ENCODE results near the gene TOGARAM2. TPM values are rescaled to one million over a fixed set of nuclear protein-coding genes. Genes with fewer than 3 reads are reported as not detected.

The TOGARAM2 gene
- 1 to 10 TPM; 1.2 to 2.0 TPM for total RNA-seq

DNA sequence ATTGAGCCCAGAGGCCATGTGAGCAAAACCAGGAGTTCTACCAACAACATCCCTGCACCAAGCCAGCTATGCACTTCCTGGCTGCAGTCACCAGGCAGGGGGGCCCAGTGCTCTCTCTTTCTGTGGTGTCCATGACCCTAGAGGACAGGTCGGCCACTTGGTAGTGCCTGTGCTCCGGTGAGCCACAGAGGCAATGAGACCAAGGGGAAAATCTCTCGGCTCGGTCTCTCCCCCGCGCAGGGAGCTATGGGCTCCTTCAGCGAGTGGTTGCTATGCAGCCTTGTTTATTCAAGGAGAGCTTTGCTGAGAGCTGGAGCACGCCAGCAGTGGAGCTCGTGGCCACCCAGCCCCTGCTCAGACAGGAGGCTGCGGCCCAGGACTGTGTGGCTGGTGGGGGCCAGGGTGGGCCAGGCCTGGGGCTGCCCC lies at the start of gene TOGARAM2:
TSS of gene TOGARAM2 (plus strand) at position 283 of the 426 bp plus-strand sequence. CDS start 13,537 bp downstream, outside the sequence.
- Mint-ChIP-seq H3K4me1 (ENCODE audit: low read depth) (no peaks in the 10 kb centered on the region), H3K27ac (no peak within 1 kb of the TSS), H3K36me3 (ENCODE audit: low read depth) (no peaks in the 10 kb centered on the region), H3K9me3 (no peaks in the 10 kb centered on the region), H3K4me3 (no peak within 1 kb of the TSS), H3K27me3 (ENCODE audit: low read depth) (no peaks in the 10 kb centered on the region)
- DNase-seq = no peak
- CTCF ChIA-PET = no interaction called here
- intact Hi-C loops (cut with micrococcal nuclease) = no loop called here

DNA sequence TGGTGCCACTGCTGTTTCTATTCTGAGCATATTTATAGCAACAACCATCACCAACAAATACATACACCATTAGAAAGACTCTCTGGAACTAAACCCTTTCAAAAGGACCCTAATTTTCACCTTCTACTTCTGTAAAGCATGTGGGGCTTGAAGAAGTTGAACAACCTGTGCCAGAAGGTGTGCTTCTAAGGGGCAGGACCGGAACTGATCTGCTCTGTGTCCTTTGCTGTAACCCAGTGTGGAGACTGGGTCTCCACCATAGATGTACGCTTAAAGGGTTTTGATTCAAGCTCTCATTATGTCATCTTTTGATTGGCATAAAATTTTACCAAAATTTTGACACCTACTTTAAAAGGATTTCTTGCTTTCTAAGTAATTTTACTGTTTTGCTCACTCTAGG lies 46.3 kb upstream of the TOGARAM2 start:
- Mint-ChIP-seq H3K9me3 (no peaks in the 10 kb centered on the region), H3K4me1 (ENCODE audit: low read depth) (no peaks in the 10 kb centered on the region), H3K36me3 (ENCODE audit: low read depth) (peaks cover 45% of the 10 kb centered on the region), H3K27me3 (ENCODE audit: low read depth) (no peaks in the 10 kb centered on the region), H3K4me3 (no peak overlapping the region), H3K27ac (no peak overlapping the region)
- CTCF ChIA-PET = no interaction called here
- DNase-seq = no peak
- intact Hi-C loops (cut with micrococcal nuclease) = no loop called here

DNA sequence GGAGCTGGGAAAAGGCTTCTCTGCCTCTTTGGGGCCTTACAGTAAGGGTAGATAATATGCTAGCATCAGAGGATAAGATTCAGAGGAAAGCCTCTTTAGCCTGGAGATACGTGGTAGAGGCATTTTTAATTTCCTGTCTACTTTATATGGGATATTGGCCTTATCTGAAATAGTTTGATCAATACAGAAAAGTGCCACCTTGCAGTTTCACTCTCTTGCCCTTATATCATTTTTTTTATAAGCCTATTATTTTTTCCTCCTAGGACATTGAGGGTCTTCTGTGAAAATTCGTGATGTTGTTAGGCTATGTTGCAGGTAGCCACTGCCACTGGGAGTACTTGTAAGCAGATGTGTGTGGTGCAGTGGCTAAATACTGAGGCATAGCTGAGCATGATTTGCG lies 40.1 kb upstream of the TOGARAM2 start:
- Mint-ChIP-seq H3K9me3 (no peaks in the 10 kb centered on the region), H3K4me3 (no peak overlapping the region), H3K27ac (no peak overlapping the region), H3K4me1 (ENCODE audit: low read depth) (no peaks in the 10 kb centered on the region), H3K27me3 (ENCODE audit: low read depth) (no peaks in the 10 kb centered on the region), H3K36me3 (ENCODE audit: low read depth) (peaks cover 66% of the 10 kb centered on the region)
- no peak for DNase-seq
- intact Hi-C loops (cut with micrococcal nuclease) = no loop called here
- CTCF ChIA-PET = interaction anchor here (0.7 kb wide), 1 partner anchor 72 kb away, joined by 3 read pairs; no protein-coding TSS in a partner anchor

DNA sequence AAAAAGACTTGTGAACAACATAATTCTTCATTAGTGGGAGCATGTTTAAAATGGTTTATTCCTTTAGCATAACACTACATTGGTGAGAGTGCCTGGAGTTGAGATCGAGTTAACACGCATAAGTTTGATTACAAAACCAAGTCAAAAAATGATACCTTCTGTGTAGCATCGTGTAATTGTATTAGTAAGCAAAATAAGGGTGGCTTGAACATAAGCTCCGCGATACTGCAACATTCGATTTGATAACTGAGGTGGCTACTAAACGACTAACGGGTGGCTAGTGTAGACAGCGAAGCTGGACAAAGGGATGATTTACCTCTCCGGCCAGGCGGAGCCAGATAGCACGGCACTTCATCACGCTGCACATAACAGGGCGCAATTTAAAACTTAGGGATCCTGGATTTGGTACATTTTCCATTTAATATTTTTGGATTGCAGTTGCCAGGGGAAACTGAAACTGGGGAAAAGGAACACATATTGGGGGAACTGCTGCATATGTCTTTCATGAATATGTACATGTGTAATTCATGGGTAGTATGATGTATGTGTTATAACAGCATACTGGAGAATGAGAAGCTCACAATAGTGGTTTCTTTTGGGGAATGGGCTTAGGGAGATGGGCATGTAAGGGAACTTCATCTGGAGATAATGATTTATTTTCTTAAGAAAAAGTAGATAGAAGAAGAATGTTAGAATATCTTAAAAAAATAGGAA lies 36.4 kb upstream of the TOGARAM2 start:
- H3K4me3 Mint-ChIP-seq = no peak overlapping the region
- CTCF ChIA-PET = interaction anchor here (1.2 kb wide), 1 partner anchor 123 kb away, joined by 4 read pairs; no protein-coding TSS in a partner anchor
- no peaks in the 10 kb centered on the region for H3K4me1 Mint-ChIP-seq (ENCODE audit: low read depth)

DNA sequence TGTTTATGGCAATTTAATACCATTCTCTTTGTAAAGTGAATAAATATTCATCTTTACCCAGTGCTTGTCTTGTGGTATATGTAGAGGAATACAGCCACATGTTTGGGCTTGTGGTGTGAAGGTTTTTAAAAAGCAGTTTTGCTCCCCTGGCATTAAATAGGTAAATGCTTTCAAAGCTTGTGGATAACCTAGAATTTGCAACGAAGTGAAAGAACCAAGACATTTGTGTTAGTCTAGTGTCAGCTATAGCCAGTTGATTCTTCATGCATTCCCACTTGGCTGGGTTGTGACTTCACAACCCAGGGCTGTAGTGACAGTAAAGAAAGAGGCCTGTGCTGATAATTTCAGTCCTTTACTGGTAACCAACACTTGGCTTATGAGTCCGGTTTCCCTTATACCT lies 32.9 kb upstream of the TOGARAM2 start:
- no peaks in the 10 kb centered on the region for H3K27me3 Mint-ChIP-seq (ENCODE audit: low read depth)
- intact Hi-C loops (cut with micrococcal nuclease) = no loop called here
- H3K4me3 Mint-ChIP-seq = no peak overlapping the region
- CTCF ChIA-PET = no interaction called here
- peaks cover 38% of the 10 kb centered on the region for H3K36me3 Mint-ChIP-seq (ENCODE audit: low read depth)
- DNase-seq = no peak
- H3K9me3 Mint-ChIP-seq = no peaks in the 10 kb centered on the region
- no peak overlapping the region for H3K27ac Mint-ChIP-seq
- H3K4me1 Mint-ChIP-seq (ENCODE audit: low read depth) = peaks cover 3% of the 10 kb centered on the region

More for the DNA sequence above, 36.4 kb upstream of the TOGARAM2 start:
- H3K27me3 Mint-ChIP-seq (ENCODE audit: low read depth) = no peaks in the 10 kb centered on the region
- intact Hi-C loops (cut with micrococcal nuclease) = no loop called here
- peaks cover 61% of the 10 kb centered on the region for H3K36me3 Mint-ChIP-seq (ENCODE audit: low read depth)
- no peak for DNase-seq
- no peak overlapping the region for H3K27ac Mint-ChIP-seq
- H3K9me3 Mint-ChIP-seq = no peaks in the 10 kb centered on the region

DNA sequence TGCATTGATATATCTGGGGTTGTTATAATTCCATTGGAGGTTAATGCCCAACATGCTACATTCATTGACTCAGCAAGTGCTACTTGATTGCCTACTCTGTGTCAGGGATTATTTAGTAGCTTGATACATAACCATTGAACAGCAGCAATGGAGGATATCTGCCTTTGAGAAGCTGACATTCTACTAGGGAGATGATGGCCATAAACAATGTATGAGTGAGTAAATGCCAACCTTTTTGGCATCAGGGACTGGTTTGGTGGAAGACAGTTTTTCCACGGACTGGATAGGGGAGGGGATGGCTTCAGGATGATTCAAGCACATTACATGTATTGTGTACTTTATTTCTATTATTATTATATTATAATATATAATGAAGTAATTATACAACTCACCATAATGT lies 31.9 kb upstream of the TOGARAM2 start:
- intact Hi-C loops (cut with micrococcal nuclease) = no loop called here
- Mint-ChIP-seq H3K4me1 (ENCODE audit: low read depth) (peaks cover 3% of the 10 kb centered on the region), H3K27me3 (ENCODE audit: low read depth) (no peaks in the 10 kb centered on the region), H3K27ac (no peak overlapping the region), H3K36me3 (ENCODE audit: low read depth) (peaks cover 29% of the 10 kb centered on the region), H3K9me3 (no peaks in the 10 kb centered on the region), H3K4me3 (no peak overlapping the region)
- CTCF ChIA-PET = interaction anchor here (0.7 kb wide), 1 partner anchor 9 kb away, joined by 4 read pairs; no protein-coding TSS in a partner anchor
- DNase-seq = no peak

DNA sequence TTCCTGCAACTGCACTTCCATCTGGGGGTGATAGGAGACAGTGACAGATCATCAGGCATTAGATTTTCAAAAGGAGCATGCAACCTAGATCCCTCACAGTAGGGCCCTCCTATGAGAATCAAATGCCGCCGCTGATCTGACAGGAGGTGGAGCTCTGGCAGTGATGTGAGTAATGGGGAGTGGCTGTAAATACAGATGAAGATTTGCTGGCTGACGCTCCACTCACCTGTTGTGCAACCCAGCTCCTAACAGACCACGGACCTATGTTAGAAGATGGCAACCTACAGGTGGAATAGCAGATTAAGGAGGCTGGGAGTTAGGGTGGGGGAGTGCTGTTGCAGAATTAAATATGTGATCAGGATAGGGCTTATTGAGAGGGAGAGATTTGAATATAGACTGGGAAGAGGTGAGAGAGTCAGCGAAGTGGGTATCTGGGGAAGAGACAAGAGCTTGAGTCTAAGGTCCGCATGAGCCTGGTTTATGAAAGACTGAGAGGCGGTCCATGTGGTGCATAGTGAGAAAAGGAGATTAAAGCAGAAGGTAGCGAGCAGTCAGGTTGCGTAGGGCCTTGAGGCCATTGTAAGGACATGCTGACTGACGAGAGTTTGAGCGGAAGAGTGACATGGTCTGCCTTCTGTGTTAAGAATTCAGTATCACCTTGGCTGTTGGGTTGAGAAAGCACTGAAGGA lies 31.3 kb upstream of the TOGARAM2 start:
- intact Hi-C loops (cut with micrococcal nuclease) = no loop called here
- peaks cover 24% of the 10 kb centered on the region for H3K36me3 Mint-ChIP-seq (ENCODE audit: low read depth)
- CTCF ChIA-PET = interaction anchor here (0.7 to 0.9 kb wide), 2 partner anchors 9 to 131 kb away, joined by 3 to 4 read pairs; no protein-coding TSS in a partner anchor
- peaks cover 3% of the 10 kb centered on the region for H3K4me1 Mint-ChIP-seq (ENCODE audit: low read depth)
- peak overlapping the region; percentile 2 for H3K27ac Mint-ChIP-seq
- H3K27me3 Mint-ChIP-seq (ENCODE audit: low read depth) = no peaks in the 10 kb centered on the region
- no peaks in the 10 kb centered on the region for H3K9me3 Mint-ChIP-seq
- no peak for DNase-seq
- H3K4me3 Mint-ChIP-seq = no peak overlapping the region

DNA sequence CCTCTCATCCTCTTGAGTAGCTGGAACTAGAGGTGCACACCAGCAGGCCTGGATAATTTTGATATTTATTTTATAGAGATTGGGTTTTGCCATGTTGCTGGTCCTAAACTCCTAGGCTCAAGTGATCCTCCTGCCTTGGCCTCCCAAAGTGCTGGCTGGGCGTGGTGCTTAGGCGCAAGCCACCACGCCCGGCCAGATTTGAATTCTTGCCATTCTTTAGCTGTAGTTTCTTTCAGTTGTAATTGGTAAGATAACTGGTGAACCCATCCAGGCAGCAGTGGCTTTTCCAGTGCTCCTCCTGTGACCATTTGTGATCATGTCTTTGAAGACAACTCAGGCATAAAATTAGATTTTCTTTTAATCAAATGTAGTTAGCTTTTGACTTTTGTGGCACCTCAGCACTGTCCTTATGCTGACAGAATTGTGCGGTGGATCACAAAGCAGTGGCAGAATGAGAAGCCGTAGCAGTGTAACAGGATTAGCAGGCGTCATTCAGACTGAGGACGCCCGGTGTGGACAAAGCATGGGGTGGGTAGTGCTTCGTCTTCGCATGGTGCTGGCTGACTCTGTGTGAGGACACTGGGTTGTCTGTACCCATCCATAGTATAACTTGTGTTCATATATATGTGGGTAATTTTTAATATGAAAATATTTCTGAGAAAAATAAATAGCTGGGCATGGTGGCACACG lies 30.0 kb upstream of the TOGARAM2 start:
- Mint-ChIP-seq H3K4me3 (no peak overlapping the region), H3K27me3 (ENCODE audit: low read depth) (no peaks in the 10 kb centered on the region), H3K9me3 (no peaks in the 10 kb centered on the region), H3K4me1 (ENCODE audit: low read depth) (peaks cover 3% of the 10 kb centered on the region), H3K36me3 (ENCODE audit: low read depth) (peaks cover 16% of the 10 kb centered on the region), H3K27ac (no peak overlapping the region)
- intact Hi-C loops (cut with micrococcal nuclease) = no loop called here
- no peak for DNase-seq
- CTCF ChIA-PET = interaction anchor here (0.6 kb wide), 1 partner anchor 248 kb away, joined by 3 read pairs; no protein-coding TSS in a partner anchor

DNA sequence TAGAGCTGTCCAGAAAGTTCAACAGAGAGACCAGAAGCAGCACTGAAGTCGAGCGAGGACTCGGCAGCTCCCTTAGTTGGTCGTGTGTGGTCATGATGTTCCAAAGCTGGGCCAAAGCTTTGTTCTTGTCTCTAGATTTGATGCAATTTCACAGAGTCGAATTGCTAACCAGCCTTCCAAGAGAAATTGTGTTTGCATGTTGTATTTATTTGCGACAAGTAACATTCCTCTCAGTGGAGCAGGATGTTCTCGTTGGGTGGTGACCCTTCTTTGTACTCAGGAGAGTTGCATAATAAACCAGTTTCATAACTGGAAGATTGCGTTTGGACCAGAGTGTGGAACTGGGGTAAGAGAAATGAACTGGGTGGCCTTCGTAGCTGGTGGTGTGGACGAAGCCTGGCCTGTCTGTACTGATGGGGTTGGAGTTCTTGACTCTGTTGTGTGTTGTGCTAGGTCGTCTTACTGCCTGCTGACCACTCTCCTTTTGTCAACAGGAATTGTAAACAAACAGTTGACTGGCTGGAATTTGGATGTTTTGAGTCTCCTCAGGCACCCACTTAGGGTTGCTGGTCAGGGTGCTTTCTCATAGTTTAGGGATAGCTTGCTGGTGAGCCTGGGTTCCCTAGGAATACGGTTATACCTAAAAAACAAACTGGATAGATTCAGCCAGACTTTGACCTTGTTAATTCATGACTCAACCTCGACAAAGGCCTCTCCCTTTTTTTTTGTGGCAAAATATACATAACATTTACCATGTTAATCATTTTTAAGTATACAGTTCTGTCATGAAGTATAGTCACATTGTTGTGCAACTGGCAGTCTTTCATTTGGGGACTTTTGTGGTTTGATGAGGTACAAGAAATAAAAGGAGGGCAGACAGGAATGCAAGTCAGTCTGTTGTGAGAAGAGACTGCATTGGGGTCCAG lies 28.9 kb upstream of the TOGARAM2 start:
- H3K27me3 Mint-ChIP-seq (ENCODE audit: low read depth) = no peaks in the 10 kb centered on the region
- no peaks in the 10 kb centered on the region for H3K9me3 Mint-ChIP-seq
- DNase-seq = no peak
- no peak overlapping the region for H3K27ac Mint-ChIP-seq
- H3K36me3 Mint-ChIP-seq (ENCODE audit: low read depth) = peaks cover 11% of the 10 kb centered on the region
- peaks cover 3% of the 10 kb centered on the region for H3K4me1 Mint-ChIP-seq (ENCODE audit: low read depth)
- intact Hi-C loops (cut with micrococcal nuclease) = loop anchor here (1.0 kb wide), 2 partner anchors 131 to 385 kb away; no protein-coding TSS in a partner anchor
- CTCF ChIA-PET = no interaction called here
- no peak overlapping the region for H3K4me3 Mint-ChIP-seq

DNA sequence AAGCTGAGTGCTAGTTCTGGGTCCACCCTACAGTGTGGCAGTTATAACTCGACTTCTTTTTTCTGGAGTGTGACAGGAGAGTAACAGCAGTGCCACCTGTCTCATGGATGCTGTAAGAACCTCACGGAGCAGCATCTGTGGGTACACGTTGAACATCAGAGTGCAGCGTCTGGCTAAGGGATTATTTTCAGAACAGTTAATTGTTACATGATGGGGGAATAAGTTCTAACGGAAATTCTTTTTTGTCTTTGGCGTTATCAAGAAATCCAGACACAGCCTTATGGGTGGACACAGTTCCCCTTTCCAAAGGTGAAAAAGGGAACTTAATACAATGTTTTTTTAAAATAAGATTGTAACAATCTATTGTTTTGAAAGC lies 28.3 kb upstream of the TOGARAM2 start:
- no peak overlapping the region for H3K27ac Mint-ChIP-seq
- DNase-seq = peak; percentile 37
- no peaks in the 10 kb centered on the region for H3K9me3 Mint-ChIP-seq
- CTCF ChIA-PET = no interaction called here
- H3K36me3 Mint-ChIP-seq (ENCODE audit: low read depth) = peaks cover 10% of the 10 kb centered on the region
- no peaks in the 10 kb centered on the region for H3K27me3 Mint-ChIP-seq (ENCODE audit: low read depth)
- intact Hi-C loops (cut with micrococcal nuclease) = loop anchor here (1.0 kb wide), 2 partner anchors 132 to 386 kb away; no protein-coding TSS in a partner anchor
- H3K4me3 Mint-ChIP-seq = no peak overlapping the region
- H3K4me1 Mint-ChIP-seq (ENCODE audit: low read depth) = peaks cover 3% of the 10 kb centered on the region

DNA sequence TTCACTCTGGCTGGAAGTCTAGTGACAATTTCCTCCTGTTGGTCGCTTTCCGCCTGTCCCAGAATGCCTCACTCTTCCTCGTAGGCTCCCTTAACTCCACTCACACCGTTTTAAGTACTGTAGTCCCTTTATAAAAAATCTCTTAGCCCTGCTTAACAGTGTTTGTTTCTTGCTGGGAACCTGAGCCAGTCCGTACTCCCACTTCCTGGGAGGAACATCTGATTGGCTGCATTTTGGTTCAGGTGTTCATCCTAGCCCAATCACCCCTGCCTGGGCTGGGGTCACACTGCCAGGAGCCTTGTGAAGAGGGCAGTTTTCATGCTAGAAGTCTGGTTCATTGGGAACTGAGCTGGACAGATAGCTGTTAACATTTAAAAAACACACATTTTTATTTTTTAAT lies 25.6 kb upstream of the TOGARAM2 start:
- no peak overlapping the region for H3K27ac Mint-ChIP-seq
- H3K4me3 Mint-ChIP-seq = no peak overlapping the region
- intact Hi-C loops (cut with micrococcal nuclease) = no loop called here
- H3K4me1 Mint-ChIP-seq (ENCODE audit: low read depth) = peaks cover 3% of the 10 kb centered on the region
- no peak for DNase-seq
- H3K27me3 Mint-ChIP-seq (ENCODE audit: low read depth) = no peaks in the 10 kb centered on the region
- CTCF ChIA-PET = interaction anchor here (1.1 to 1.4 kb wide), 3 partner anchors 133 to 242 kb away, joined by 3 to 4 read pairs (median 3); no protein-coding TSS in a partner anchor
- H3K9me3 Mint-ChIP-seq = no peaks in the 10 kb centered on the region
- H3K36me3 Mint-ChIP-seq (ENCODE audit: low read depth) = no peaks in the 10 kb centered on the region

Data from activated naive CD4-positive, alpha-beta T cell treated with anti-CD3 and anti-CD28 coated beads for 36 hours (primary cell).